Measurements from ENCODE around the gene SERPINB1.
"Not testable (repeated sequence)": the region's sequence is repeated elsewhere in the genome, so short reads cannot be mapped to it uniquely, and the experiment has no call there.

Gene SERPINB1

DNA sequence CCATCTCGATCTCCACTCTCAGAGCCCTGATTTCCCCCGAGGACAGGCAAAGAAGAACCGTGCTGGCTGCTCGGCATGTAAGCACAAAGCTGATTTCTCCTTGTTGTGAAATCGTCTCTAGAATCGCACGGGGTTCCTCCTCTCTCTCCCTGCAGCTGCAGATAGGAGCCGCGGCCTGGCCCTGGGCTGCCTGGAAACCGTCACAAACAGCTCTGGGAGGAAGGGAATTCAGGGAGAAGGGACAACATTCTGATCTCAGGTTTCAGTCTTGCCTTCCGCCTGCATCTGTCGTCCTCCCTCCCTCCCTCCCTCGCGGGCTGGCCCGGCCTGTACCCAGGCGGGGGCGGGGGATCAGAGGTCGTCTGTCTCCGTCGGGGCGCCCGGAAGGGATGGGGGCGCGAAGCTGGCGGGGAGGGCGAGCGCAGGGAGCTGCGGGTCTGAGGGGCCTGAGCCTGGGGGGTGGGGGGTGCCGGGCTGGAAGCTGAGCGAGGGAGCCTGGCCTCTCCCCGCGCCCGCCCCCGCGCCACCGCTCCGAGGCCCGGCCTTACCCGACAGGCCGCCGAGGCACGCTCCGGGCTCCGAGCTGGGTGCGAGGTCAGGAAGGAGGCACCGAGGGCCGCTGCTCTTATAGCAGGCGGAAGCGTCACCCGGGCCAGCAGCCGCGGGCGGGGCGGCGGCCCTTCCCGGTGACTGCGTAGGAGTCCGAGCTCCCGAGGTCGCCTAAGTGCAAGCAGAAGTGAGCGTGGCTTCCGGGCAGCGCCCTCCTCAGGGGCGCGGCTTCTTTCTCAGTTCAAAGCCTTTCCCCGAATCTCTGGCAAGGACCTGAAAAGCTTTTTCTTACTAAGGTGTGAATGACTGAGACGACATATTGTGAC lies at the start of gene SERPINB1:
TSS of gene SERPINB1 (minus strand) at position 600 of the 875 bp plus-strand sequence. CDS start 1,277 bp downstream, outside the sequence.
- peak within 1 kb of the TSS; percentile 81 for H3K27ac Mint-ChIP-seq
- H3K36me3 Mint-ChIP-seq, result peaks cover 4% of the 10 kb centered on the region
- no peaks in the 10 kb centered on the region for H3K9me3 Mint-ChIP-seq
- H3K4me1 Mint-ChIP-seq, result peaks cover 61% of the 10 kb centered on the region
- H3K4me3 Mint-ChIP-seq, result peak within 1 kb of the TSS; percentile 88
- H3K27me3 Mint-ChIP-seq, result no peaks in the 10 kb centered on the region

DNA sequence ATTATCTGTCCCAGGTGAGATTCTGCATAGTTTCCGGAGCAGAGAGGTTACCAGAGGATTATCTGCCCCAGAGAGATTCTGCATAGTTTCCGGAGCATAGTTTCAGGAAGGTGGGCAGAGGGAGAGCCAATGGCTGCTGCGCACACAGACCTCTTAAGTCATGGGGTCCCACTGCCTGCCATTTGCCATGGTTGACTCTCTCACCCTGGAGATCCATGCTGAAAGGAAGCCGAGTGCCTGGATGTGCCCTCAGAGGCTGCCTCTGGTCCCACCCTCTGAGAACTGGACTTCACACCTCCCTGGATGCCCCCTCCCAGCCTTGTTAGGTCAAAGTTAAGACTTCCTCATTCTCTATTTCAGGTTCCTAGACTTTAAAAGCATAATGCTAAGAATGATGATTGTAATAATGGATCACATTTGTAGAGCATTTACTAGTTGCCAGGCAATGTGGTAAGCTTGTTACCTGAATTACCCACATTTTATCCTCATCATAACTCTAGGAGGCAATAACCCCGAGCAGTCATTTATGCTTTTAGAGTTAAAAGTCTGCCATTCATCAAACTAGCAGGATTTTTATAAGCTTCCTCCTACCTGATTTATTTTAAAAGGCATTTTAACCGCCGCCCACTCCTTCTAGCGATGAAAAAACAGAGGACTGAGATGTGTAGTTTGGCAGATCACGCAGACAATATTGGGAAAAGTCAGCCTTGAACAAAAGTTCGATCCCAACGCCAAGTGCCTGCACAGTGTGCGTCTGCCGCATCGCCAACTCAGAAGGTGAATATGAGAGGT lies 49.5 kb upstream of the SERPINB1 start:
- peak overlapping the region; percentile 70 for H3K4me3 Mint-ChIP-seq
- H3K9me3 Mint-ChIP-seq, result no peaks in the 10 kb centered on the region
- H3K4me1 Mint-ChIP-seq, result peaks cover 62% of the 10 kb centered on the region
- peaks cover 33% of the 10 kb centered on the region for H3K36me3 Mint-ChIP-seq
- H3K27me3 Mint-ChIP-seq, result no peaks in the 10 kb centered on the region
- peak overlapping the region; percentile 77 for H3K27ac Mint-ChIP-seq

GRCh38 chr6:2885967-2886735 lies 44.5 kb upstream of the SERPINB1 start:
- Mint-ChIP-seq H3K4me3 (no peak overlapping the region), H3K4me1 (peaks cover 74% of the 10 kb centered on the region), H3K36me3 (peaks cover 24% of the 10 kb centered on the region), H3K27me3 (no peaks in the 10 kb centered on the region), H3K9me3 (peaks cover 9% of the 10 kb centered on the region), H3K27ac (peak overlapping the region; percentile 87)

GRCh38 chr6:2884804-2885203 lies 43.1 kb upstream of the SERPINB1 start:
- no peaks in the 10 kb centered on the region for H3K27me3 Mint-ChIP-seq
- peaks cover 9% of the 10 kb centered on the region for H3K9me3 Mint-ChIP-seq
- H3K4me3 Mint-ChIP-seq, result no peak overlapping the region
- no peak overlapping the region for H3K27ac Mint-ChIP-seq
- H3K4me1 Mint-ChIP-seq, result peaks cover 75% of the 10 kb centered on the region
- H3K36me3 Mint-ChIP-seq, result peaks cover 12% of the 10 kb centered on the region

- Mint-ChIP-seq H3K27ac (peak overlapping the region; percentile 44), H3K36me3 (peaks cover 6% of the 10 kb centered on the region), H3K4me3 (no peak overlapping the region)
These were observed 42.0 kb upstream of the SERPINB1 start for GRCh38 chr6:2883673-2884072.

DNA sequence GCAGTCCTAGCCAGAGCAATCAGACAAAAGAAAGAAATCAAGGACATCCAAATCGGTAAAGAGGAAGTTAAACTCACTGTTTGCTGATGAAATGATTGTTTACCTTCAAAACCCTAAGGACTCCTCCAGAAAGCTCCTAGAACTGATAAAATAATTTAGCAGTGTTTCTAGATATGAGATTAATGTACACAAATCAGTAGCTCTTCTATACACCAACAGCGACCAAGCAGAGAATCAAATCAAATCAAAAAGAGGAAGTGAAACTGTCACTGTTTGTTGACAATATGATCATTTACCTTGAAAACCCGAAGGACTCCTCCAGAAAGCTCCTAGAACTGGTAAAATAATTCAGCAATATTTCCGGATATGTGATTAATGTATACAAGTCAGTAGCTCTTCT lies 39.8 kb upstream of the SERPINB1 start:
- Mint-ChIP-seq H3K9me3 (peaks cover 9% of the 10 kb centered on the region), H3K27ac (peak overlapping the region; percentile 57), H3K36me3 (peaks cover 4% of the 10 kb centered on the region), H3K4me1 (peaks cover 92% of the 10 kb centered on the region), H3K4me3 (peak overlapping the region; percentile 81), H3K27me3 (no peaks in the 10 kb centered on the region)

More at GRCh38 chr6:2883673-2884072, 42.0 kb upstream of the SERPINB1 start:
- Mint-ChIP-seq H3K27me3 (no peaks in the 10 kb centered on the region), H3K4me1 (peaks cover 79% of the 10 kb centered on the region), H3K9me3 (peaks cover 9% of the 10 kb centered on the region)

GRCh38 chr6:2880156-2880555 lies 38.5 kb upstream of the SERPINB1 start:
- not testable (repeated sequence) for H3K36me3 Mint-ChIP-seq, H3K27me3 Mint-ChIP-seq, H3K9me3 Mint-ChIP-seq
- H3K4me1 Mint-ChIP-seq, result peaks cover 83% of the 10 kb centered on the region
- peak overlapping the region; percentile 84 for H3K27ac Mint-ChIP-seq
- peak overlapping the region; percentile 81 for H3K4me3 Mint-ChIP-seq

DNA sequence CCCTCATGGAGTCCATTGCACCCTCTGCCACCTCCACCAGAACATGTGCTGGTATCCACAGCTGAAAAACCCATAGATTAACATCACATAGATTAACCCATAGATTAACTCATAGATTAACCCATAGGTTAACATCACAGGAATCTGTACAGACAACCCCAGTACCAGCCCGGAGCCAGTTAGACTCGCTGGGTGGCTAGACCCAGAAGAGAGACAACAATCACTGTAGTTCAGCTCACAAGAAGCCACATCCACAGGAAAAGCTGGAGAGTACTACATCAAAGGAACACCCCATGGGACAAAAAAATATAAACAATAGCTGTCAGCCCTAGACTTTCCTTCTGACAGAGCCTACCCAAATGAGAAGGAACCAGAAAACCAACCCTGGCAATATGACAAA lies 36.3 kb upstream of the SERPINB1 start:
- H3K36me3 Mint-ChIP-seq, result no peaks in the 10 kb centered on the region
- H3K9me3 Mint-ChIP-seq, result peaks cover 9% of the 10 kb centered on the region
- peaks cover 80% of the 10 kb centered on the region for H3K4me1 Mint-ChIP-seq
- H3K27ac Mint-ChIP-seq, result peak overlapping the region; percentile 86
- peak overlapping the region; percentile 47 for H3K4me3 Mint-ChIP-seq
- no peaks in the 10 kb centered on the region for H3K27me3 Mint-ChIP-seq

DNA sequence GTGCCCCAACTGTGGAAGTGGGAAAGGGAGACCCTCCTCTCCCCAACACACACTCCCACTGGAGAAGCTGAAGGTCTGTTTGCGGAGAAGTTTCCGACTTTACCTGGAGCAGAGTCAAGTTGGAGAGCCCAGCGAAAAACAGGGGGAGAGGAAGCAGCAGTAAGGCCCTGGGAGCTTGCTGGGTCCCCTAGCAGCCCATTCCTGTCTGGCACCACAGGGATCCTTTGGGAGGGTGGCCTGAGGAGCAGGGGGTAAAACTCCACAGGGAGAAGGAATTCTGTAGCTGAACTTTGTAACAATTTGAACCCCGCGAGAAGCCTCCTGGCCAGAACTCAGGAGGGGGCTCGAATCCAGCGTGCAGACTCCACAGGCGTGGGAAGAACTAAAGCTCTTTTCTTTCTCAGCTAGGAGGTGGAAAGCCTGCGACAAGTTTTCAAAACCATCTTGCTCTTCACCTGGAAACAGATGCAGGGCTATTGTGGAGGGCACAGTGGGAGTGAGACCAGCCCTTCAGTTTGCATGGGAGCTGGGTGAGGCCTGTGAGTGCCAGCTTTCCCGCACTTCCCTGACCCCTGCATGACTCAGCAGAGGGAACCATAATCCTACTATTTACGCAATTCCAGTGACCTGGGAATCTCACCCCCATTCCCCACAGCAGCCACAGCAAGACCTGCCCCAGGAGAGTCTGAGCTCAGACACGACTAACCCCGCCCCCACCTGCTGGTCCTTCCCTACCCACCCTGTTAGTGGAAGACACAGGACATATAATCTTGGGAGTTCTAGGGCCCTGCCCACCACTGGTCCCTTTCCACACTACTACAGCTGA lies 35.6 kb upstream of the SERPINB1 start:
- H3K27me3 Mint-ChIP-seq, result no peaks in the 10 kb centered on the region
- peak overlapping the region; percentile 87 for H3K4me3 Mint-ChIP-seq
- peaks cover 9% of the 10 kb centered on the region for H3K9me3 Mint-ChIP-seq
- peaks cover 81% of the 10 kb centered on the region for H3K4me1 Mint-ChIP-seq
- peak overlapping the region; percentile 86 for H3K27ac Mint-ChIP-seq
- no peaks in the 10 kb centered on the region for H3K36me3 Mint-ChIP-seq

GRCh38 chr6:2876210-2877056 lies 34.8 kb upstream of the SERPINB1 start:
- peaks cover 3% of the 10 kb centered on the region for H3K9me3 Mint-ChIP-seq
- H3K36me3 Mint-ChIP-seq, result no peaks in the 10 kb centered on the region
- peaks cover 76% of the 10 kb centered on the region for H3K4me1 Mint-ChIP-seq
- peak overlapping the region; percentile 87 for H3K4me3 Mint-ChIP-seq
- peak overlapping the region; percentile 94 for H3K27ac Mint-ChIP-seq
- no peaks in the 10 kb centered on the region for H3K27me3 Mint-ChIP-seq

- H3K9me3 Mint-ChIP-seq, result no peaks in the 10 kb centered on the region
- no peaks in the 10 kb centered on the region for H3K36me3 Mint-ChIP-seq
- H3K27me3 Mint-ChIP-seq, result no peaks in the 10 kb centered on the region
- H3K4me3 Mint-ChIP-seq, result peak overlapping the region; percentile 82
- H3K4me1 Mint-ChIP-seq, result peaks cover 68% of the 10 kb centered on the region
- peak overlapping the region; percentile 55 for H3K27ac Mint-ChIP-seq
These were observed 33.9 kb upstream of the SERPINB1 start for GRCh38 chr6:2875359-2876191.

- H3K36me3 Mint-ChIP-seq, result no peaks in the 10 kb centered on the region
- H3K4me3 Mint-ChIP-seq, result no peak overlapping the region
- no peak overlapping the region for H3K27ac Mint-ChIP-seq
- H3K9me3 Mint-ChIP-seq, result no peaks in the 10 kb centered on the region
- H3K27me3 Mint-ChIP-seq, result no peaks in the 10 kb centered on the region
- peaks cover 56% of the 10 kb centered on the region for H3K4me1 Mint-ChIP-seq
These were observed 32.0 kb upstream of the SERPINB1 start for GRCh38 chr6:2873643-2874042.
